ENCODE data around the gene KRT32.
A peak's percentile ranks its signal among the peaks of the same experiment; 100 is the strongest.
"Not testable (repeated sequence)": the region's sequence is repeated elsewhere in the genome, so short reads cannot be mapped to it uniquely, and the experiment has no call there.

The KRT32 gene

DNA sequence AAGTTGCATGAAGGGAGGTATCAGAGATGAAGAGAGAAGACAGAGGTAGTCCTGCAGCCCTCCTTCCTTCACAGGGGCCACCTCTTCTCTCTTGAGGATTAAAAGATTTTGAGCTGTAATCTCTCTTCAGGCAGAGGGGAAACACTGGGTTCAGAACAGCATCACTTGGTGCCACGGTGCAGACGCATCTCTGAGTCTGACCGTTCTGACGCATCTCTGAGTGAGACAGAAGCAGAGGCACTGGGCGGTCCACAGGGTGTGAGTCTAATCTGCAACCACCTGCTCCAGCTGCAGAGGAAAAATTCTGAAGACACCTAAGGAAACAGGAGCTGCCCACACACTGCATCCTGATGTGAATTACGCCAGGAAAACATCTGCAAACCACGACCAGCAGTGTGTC is 37.5 kb downstream of the KRT32 start:
- no peak for DNase-seq (ENCODE audit: low read depth, low spot score)

DNA sequence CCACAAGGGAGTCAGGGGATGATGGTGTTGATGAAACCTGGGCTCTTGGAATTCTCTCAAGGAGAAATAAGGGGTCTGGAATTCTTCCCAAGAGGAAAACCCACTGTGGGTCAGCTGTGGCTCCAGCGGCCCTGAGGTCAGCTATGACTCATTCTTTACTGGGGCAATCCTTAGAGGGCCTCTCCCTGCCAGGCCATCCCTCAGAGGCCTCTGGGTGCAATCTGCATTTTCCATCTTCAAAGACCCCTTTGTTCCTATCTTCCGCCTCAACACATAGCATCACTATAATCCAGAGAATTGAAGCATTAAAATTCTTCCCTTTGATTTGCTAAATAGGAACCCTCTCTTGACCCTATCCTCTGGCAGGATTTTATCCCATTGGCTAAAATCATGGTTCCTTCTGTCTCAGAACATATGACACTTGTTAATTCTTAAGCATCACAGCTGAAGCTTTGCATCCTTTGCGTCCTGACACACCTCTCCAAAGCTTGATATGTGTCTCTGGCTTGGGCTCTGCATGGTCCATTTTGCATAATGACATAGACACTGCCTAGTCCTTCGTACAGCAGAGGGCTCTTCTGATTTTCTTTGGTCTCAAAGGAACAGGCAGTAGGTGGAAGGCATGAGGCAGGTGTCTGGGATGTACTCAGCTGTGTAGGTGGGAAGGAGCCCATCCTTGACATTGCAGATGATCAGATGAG is 38.4 kb downstream of the KRT32 start:
- no peak for DNase-seq (ENCODE audit: low read depth, low spot score)

DNA sequence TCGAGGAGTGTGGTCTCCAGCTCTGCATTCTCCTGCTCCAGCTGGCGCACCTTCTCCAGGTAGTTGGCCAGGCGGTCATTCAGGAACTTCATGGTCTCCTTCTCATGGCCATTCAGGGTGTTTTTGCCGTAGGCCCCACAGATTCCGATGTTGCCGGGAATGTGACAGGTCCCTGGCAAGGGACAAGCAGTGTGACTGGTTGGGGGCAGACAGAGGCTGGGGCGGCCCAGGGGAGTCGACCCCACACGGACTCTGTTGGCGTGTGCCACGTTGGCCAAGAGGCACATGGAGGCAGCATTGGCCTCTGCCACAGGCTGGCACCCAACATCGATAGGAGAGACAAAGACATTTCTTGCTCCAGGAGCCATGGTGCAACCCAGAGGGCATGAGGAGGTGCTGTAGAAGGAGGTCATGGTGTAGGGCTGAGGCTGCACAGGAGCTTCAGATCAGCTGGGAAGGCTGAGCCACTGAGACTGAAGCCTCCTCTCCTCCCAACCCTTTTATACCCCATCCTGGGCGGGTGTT is 43.0 kb downstream of the KRT32 start, which contains the start of gene KRT37:
KRT37 (minus strand) TSS at position 475 of the 525 bp plus-strand sequence; CDS start at position 413, 62 bp downstream.
- DNase-seq (ENCODE audit: low read depth, low spot score): no peak

DNA sequence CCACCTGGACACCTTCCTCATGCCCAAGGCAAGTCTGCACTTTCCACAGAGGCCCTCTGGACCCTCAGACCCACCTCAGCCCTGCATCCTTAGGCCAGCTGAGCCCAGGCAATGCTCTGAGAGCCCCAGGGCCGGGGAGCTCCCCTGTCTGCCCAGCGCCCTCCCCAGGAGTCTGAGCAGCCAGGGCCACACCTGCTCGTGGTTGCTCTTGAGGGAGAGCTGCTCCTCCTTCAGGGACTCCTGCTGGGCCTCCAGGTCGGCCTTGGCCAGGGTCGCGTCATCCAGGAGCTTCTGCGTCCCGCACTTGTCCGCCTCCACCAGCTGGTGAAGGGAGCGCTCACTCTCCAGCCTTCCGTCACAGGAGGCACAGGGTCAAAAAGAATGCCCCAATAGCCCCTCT is 44.6 kb downstream of the KRT32 start:
- not testable (repeated sequence) for DNase-seq (ENCODE audit: low read depth, low spot score)

DNA sequence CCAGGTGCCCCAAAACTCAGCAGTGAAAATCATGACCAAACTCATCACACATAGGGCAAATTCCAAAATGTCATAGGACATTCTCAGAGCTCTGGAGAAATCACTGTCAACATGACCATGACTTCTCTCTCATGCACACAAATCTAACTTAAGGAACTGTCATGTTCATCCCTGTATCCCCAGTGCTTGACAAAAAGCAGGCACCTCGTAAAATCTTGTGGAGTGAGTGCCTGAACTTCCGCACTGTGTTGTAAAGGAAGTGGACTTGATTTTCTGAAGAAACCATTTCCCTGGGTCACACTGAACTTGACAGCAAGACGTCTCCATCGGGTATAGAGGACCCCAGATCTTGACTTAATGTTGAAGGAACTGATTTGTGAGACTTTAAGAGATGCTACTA is 45.6 kb downstream of the KRT32 start:
- no peak for DNase-seq (ENCODE audit: low read depth, low spot score)

DNA sequence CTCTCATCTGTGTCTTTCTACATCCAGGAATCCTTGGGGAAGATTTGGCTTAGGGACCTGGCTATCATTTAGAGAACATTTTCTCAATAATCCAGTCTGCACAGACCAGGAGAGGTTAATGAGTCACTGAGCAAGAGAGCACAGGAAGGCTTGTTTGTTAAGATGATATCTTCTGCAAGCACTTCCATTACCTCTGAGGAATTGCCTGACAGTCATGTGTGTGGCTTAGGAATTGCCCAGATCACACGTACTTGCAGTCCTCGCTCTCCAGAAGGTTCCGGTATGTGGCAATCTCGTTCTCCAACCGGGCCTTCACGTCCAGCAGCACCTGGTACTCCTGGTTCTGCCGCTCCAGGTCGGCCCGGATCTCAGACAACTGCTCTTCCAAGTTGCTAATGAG is 46.1 kb downstream of the KRT32 start:
- no peak for DNase-seq (ENCODE audit: low read depth, low spot score)

DNA sequence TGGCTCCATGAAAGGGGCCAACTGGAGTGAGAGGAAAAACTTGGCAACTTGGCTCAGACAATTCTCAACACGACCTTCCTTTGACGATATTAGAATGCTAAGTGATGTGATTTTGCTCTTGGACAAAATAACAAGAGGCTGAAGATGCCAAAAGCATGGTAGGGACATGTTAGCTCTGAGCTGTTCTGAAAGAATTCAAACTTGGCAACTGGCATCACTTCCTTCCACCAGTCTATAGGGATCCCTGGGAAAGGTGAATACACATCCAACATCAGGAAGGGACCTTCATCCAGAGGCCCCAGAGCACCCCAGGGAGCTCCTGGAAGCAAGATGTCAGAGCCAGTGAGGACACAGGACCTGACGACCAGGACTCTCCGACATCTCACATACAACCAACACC is 47.1 kb downstream of the KRT32 start:
- DNase-seq (ENCODE audit: low read depth, low spot score): no peak

DNA sequence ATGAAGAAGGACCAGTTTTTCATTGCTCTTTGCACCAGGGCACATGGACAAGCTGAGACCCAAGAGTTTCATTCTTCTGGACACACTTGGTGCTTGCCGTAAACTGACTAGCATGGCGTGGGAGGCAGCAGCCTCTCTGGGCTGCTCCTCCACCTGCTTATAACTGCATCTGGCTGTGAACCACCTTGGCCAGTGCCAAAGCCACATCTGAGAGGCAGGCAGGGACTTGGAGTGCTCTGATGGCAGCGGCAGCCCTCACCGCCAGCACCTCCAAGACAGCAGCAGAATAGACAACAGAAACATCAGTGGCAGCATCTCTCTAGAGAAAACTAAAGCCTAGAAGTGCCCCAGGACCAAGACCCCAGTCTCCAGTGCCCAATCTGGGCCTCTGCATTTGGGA is 47.5 kb downstream of the KRT32 start:
- no peak for DNase-seq (ENCODE audit: low read depth, low spot score)

DNA sequence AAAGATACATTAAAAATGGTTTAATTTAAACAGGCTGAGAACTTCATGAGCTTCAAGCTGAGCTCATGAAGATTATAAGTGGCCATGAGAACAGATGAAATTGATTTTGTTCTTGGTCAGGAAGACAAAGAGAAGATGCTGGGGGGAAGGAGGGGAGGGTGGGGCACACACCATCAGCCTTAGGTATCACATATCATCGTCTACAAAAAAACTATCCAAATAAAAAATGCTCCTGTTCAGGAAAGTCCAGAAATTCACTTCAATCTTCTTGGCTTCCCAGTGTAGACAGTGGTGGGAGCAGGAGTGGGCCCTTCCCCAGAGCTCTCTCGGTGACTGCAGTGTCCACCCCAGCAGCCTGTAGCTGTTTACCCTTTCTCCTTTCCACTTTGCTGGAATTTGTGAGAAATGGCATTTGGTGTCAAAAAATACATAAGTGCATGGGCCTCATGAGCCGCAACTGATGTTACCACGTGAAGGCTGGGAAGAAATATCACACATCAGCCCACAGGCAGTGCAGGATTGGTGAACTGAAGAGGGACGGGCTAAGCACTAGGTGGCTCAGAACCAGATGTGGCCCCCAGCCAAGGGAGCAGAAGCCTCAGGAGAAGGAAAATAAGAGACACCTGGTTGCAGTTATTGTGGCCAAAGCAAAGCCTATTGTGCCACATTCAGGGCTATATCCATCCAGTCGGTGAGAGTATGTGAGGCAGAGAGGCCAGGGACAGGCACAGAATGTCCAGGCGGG is 48.9 kb downstream of the KRT32 start:
- DNase-seq (ENCODE audit: low read depth, low spot score): no peak

DNA sequence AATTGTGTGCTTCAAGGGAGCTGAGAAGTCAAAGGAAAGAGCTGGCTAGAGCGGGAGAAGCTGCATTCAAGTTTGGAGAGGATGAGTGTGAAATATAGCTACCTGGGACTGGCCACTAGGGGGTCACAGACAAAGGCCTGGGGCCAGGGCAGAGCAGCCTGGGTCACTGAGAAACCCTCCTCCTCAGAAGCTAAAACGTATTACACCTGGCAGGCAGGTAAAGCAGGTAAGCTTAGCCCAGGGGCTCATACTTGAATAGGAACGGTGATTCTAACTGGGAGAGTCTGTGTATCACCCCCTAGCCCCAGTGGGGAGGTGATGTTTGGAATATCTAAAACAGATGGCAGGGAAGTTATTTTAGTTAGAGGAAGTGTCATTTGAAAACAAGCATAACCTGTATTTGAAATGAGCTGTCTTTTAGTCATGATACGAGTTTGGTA is 49.6 kb downstream of the KRT32 start:
- DNase-seq (ENCODE audit: low read depth, low spot score): peak; percentile 42

DNA sequence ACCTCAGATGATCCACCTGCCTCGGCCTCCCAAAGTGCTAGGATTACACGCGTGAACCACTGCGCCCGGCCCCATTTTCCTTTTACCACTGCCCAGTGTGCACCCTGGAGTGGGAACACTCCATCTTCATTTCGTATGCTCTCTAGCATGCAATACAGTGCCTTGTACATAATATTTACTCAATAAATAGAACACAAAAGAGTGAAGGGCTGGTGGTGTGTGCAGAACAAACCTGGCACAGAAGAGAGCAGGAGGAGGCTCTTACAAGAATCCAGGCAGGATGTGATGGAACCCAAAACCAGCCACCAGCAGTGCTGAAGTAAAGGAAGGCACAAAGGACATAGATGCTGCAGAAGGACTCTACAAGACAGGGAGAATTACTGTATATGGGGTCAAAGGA is 50.1 kb downstream of the KRT32 start:
- DNase-seq (ENCODE audit: low read depth, low spot score): no peak

DNA sequence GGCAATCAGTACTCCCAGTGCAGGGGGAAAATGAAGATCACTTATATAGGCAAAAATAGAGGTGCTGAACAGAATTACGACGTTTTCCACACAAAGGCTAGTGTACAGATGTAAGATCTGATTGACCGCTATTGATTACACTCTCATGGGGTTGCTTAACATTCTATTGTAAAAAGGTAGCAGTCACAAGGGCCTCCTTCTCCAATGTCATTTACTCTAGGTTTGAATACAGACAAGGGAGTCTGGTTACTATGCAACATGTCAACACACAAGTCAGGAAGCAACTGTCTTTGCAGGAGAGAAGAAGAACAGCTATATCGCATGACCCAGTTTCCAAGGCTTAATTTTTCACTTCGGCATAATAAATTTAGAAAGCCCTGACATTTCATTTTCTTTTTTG is 50.7 kb downstream of the KRT32 start:
- DNase-seq (ENCODE audit: low read depth, low spot score): no peak

DNA sequence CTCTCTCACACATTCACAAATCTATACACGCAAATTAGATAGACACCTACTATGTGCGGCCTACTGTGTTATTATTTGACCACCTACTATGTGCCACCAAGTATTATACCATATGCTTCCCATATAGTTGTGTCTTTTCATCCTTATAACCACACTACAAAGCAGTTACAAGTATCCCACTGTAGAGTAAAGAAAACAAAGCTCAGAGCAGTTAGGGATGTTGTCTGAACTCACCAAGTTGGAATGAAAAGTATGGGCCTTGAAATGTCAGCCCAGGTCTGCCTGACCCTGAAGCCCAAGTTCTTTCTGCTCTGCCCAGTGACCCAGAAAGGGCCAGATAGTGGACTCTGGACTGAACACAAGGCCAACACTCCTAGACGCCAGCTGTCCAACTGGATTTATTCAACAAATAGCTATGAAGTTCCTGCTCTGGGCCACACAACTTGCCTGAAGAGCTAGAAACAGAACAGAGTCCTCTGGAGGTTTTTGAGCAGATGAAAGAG is 51.3 kb downstream of the KRT32 start:
- DNase-seq (ENCODE audit: low read depth, low spot score): no peak

DNA sequence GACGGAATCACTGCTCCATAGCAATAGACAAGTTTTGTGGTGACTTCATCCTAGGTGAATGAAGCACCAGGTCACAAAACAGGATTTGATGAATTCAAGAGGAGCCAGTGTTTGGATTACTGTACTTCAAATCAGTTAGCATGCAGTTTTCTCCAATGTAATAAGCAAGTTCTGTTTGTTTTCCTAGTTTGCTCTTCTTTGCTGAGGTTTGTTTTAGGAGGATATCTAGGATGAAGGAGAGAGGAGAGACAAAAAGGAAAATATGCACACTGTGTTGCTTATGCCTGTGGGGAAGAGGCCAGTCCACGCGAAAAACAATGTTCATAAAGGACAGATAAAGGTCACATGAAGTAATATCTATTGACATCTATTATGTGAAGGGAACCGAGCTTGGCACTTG is 51.8 kb downstream of the KRT32 start:
- no peak for DNase-seq (ENCODE audit: low read depth, low spot score)

DNA sequence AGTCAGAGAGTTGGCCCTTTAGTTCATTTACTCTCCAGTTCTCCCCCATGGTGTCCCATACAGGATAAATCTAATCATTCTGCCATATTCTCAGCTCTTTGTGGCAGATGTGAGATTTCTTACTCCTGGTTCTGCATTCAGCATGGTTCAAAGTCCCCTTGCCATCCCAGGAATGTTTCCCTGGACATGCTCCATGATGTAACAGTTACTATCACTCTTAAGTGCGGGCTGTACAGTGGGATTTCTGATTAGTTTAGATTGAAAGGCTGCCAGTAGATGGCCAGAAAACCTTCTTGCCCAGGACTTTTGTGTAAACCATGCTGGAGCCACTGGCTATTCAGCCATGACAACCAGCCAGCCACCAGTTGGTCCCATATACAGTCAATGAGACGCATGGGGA is 53.2 kb downstream of the KRT32 start:
- DNase-seq (ENCODE audit: low read depth, low spot score): no peak

DNA sequence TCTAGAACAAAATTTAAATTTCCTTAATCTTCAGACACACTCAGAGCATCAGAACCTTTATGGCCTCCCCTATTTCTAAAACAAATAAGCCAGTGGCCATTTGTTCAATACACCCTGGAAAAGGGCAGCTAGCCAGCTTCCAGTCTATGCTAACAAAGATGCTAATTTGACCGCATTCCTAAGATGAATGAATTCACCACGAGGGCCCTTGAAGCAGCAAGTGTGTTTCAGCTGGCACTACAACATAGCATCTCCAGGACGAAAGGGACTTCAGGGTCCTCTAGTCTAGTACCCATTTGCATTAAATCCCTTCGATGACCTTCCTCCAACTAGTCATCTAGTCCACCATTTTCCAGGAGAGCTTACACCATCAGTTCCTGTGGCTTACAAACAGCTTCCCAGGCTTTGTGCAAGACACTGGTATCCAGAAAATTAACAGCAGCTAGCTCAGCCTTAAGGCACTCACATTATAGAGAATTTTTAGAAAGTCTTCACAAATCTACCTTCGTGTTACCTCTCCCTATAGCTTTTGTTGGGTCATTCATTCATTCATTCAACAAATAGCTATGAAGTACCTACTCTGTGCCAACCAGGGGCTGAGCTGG is 53.7 kb downstream of the KRT32 start:
- DNase-seq (ENCODE audit: low read depth, low spot score): peak; percentile 52

DNA sequence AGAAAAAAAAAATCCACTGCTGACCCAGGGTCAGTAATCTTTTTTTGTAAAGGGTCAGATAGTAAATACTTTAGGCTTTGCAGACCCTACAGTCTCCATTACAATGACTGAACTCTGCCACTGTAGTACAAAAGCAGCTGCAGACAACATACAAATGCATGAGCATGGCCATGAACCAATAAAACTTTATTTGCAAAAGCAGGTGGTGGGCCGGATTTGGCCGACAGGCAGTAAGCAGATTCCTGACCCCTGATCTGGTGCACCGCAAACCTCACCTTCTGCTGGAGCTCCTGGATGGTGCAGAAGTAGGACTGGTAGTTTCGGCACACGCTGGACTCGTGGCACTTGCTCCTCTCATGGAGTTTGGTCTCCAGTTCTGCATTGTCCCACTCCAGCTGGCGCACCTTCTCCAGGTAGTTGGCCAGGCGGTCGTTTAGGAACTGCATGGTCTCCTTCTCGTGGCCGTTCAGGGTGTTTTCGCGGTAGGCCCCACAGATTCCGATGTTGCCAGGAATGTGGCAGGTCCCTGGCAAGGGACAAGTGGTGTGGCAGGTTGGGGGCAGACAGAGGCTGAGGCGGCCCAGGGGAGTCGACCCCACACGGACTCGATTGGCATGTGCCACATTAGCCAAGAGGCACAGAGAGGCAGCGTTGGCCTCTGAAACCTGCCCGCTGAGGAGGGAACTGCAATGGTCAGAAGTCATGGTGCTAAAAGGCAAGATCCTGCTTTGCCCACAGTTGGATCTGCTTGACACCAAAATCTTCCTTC is 55.9 kb downstream of the KRT32 start:
- no peak for DNase-seq (ENCODE audit: low read depth, low spot score)
